ENCODE results near the gene VPS51. TPM values are rescaled to one million over a fixed set of nuclear protein-coding genes. Genes with fewer than 3 reads are reported as not detected.

VPS51 gene
- polyA plus RNA-seq, 1 donor from 2014 or later: 230 TPM

- Histone ChIP-seq H3K27me3 (ENCODE audit: insufficient read depth, low read depth, low read length) (no peaks in the 10 kb centered on the region), H3K27ac (ENCODE audit: low read length) (peak overlapping the region; percentile 98), H2AFZ (ENCODE audit: low read depth, low read length) (peak overlapping the region; percentile 87), H3K4me2 (ENCODE audit: low read length) (peak overlapping the region; percentile 92), H3K9me3 (ENCODE audit: low read length) (no peaks in the 10 kb centered on the region), H3K9me2 (ENCODE audit: insufficient read depth, low read length) (no peaks in the 10 kb centered on the region), H3K9ac (ENCODE audit: low read length) (peak overlapping the region; percentile 97), H3F3A (ENCODE audit: insufficient read depth, low read length, poor library complexity, severe bottlenecking) (peaks cover 5% of the 10 kb centered on the region), H3K4me3 (ENCODE audit: low read length) (peak overlapping the region; percentile 100), H3K36me3 (ENCODE audit: insufficient read depth, low read length) (no peaks in the 10 kb centered on the region), H4K20me1 (ENCODE audit: insufficient read depth) (no peaks in the 10 kb centered on the region), H3K79me2 (replicated peaks; ENCODE audit: insufficient read depth, low read length) (peaks cover 16% of the 10 kb centered on the region)
- TF ChIP-seq RAD21 (conservative IDR thresholded peaks at IDR 0.05) (peak; percentile 21), EZH2 (IDR thresholded peaks at IDR 0.05; ENCODE audit: borderline replicate concordance, insufficient read depth, low read length, poor library complexity, severe bottlenecking) (no peak), POLR2AphosphoS5 (IDR thresholded peaks at IDR 0.05) (peak; percentile 73), SMC3 (conservative IDR thresholded peaks at IDR 0.05; ENCODE audit: poor library complexity) (peak; percentile 25), TAF1 (IDR thresholded peaks at IDR 0.05; ENCODE audit: low read depth) (peak; percentile 84), EP300 (conservative IDR thresholded peaks at IDR 0.05; ENCODE audit: poor library complexity, severe bottlenecking) (no peak), MXI1 (conservative IDR thresholded peaks at IDR 0.05; ENCODE audit: poor library complexity, severe bottlenecking) (peak; percentile 69)
- TF ChIP-seq, protein P1, sequence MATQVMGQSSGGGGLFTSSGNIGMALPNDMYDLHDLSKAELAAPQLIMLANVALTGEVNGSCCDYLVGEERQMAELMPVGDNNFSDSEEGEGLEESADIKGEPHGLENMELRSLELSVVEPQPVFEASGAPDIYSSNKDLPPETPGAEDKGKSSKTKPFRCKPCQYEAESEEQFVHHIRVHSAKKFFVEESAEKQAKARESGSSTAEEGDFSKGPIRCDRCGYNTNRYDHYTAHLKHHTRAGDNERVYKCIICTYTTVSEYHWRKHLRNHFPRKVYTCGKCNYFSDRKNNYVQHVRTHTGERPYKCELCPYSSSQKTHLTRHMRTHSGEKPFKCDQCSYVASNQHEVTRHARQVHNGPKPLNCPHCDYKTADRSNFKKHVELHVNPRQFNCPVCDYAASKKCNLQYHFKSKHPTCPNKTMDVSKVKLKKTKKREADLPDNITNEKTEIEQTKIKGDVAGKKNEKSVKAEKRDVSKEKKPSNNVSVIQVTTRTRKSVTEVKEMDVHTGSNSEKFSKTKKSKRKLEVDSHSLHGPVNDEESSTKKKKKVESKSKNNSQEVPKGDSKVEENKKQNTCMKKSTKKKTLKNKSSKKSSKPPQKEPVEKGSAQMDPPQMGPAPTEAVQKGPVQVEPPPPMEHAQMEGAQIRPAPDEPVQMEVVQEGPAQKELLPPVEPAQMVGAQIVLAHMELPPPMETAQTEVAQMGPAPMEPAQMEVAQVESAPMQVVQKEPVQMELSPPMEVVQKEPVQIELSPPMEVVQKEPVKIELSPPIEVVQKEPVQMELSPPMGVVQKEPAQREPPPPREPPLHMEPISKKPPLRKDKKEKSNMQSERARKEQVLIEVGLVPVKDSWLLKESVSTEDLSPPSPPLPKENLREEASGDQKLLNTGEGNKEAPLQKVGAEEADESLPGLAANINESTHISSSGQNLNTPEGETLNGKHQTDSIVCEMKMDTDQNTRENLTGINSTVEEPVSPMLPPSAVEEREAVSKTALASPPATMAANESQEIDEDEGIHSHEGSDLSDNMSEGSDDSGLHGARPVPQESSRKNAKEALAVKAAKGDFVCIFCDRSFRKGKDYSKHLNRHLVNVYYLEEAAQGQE (IDR thresholded peaks at IDR 0.05; ENCODE audit: borderline replicate concordance): peak; percentile 7
- TF ChIP-seq, protein P2, sequence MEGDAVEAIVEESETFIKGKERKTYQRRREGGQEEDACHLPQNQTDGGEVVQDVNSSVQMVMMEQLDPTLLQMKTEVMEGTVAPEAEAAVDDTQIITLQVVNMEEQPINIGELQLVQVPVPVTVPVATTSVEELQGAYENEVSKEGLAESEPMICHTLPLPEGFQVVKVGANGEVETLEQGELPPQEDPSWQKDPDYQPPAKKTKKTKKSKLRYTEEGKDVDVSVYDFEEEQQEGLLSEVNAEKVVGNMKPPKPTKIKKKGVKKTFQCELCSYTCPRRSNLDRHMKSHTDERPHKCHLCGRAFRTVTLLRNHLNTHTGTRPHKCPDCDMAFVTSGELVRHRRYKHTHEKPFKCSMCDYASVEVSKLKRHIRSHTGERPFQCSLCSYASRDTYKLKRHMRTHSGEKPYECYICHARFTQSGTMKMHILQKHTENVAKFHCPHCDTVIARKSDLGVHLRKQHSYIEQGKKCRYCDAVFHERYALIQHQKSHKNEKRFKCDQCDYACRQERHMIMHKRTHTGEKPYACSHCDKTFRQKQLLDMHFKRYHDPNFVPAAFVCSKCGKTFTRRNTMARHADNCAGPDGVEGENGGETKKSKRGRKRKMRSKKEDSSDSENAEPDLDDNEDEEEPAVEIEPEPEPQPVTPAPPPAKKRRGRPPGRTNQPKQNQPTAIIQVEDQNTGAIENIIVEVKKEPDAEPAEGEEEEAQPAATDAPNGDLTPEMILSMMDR (IDR thresholded peaks at IDR 0.05; ENCODE audit: poor library complexity, severe bottlenecking): no peak
Measured at GRCh38 chr11:65134952-65135632, 39.1 kb downstream of the VPS51 start.

DNA sequence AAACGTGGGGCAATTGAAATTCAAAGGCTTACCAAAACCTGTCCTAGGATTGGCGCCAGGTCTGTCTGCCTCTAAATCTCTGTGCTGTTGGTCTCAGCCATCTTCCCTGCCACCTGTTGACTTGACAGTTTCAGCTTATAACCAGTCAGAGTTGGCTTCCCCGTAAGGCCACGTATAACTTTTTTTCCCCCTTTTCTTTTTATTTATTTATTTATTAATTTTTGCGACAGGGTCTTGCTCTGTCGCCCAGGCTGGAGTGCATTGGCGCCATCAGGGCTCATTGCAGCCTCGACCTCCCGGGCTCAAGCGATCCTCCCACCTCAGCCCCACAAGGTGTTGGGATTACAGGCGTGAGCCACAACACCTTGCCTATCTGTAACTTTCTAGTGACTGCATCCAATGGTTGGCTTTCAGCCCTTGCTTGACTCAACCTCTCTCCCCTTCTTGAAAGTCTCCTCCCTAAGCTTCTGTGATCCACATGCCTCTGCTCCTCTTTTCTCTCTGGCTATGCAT, 39.7 kb downstream of the VPS51 start:
- Histone ChIP-seq H3K9me3 (ENCODE audit: low read length) (no peaks in the 10 kb centered on the region), H4K20me1 (ENCODE audit: insufficient read depth) (no peaks in the 10 kb centered on the region), H3K27me3 (ENCODE audit: insufficient read depth, low read depth, low read length) (no peaks in the 10 kb centered on the region), H3K9me2 (ENCODE audit: insufficient read depth, low read length) (no peaks in the 10 kb centered on the region), H3K36me3 (ENCODE audit: insufficient read depth, low read length) (no peaks in the 10 kb centered on the region), H2AFZ (ENCODE audit: low read depth, low read length) (peak overlapping the region; percentile 87), H3K9ac (ENCODE audit: low read length) (peak overlapping the region; percentile 97), H3K4me2 (ENCODE audit: low read length) (peak overlapping the region; percentile 92), H3K4me3 (ENCODE audit: low read length) (peak overlapping the region; percentile 100), H3K79me2 (replicated peaks; ENCODE audit: insufficient read depth, low read length) (peaks cover 16% of the 10 kb centered on the region), H3F3A (ENCODE audit: insufficient read depth, low read length, poor library complexity, severe bottlenecking) (peaks cover 5% of the 10 kb centered on the region), H3K27ac (ENCODE audit: low read length) (peak overlapping the region; percentile 98)
- TF ChIP-seq, protein P2 (IDR thresholded peaks at IDR 0.05; ENCODE audit: poor library complexity, severe bottlenecking): no peak
- no peak for TF ChIP-seq RAD21 (conservative IDR thresholded peaks at IDR 0.05)
- TF ChIP-seq SMC3 (conservative IDR thresholded peaks at IDR 0.05; ENCODE audit: poor library complexity): no peak
- no peak for TF ChIP-seq POLR2AphosphoS5 (IDR thresholded peaks at IDR 0.05)

Data from neural cell (in vitro differentiated cells).